ENCODE data around the gene C19orf67.

GRCh38 chr19:14122924-14123323, 37.3 kb upstream of the C19orf67 start:
- TF ChIP-seq POLR2A (IDR thresholded peaks at IDR 0.05; ENCODE audit: low read length) (no peak), GATA1 (IDR thresholded peaks at IDR 0.05; ENCODE audit: low read depth, low read length) (no peak)

All from erythroblast (primary cell).